H1 (cell line): ENCODE results near the gene SSX2IP. TPM values are rescaled to one million over a fixed set of nuclear protein-coding genes. Genes with fewer than 3 reads are reported as not detected.

Source experiments
- CTCF ChIA-PET: fragments of 300-600 bp; sonication (Branson Sonifier 250); formaldehyde crosslinking; loops from one replicate; lab custom pipeline; 2021; ENCODE audit not compliant: partially characterized antibody; lab: Charles Lee
- POLR2A ChIA-PET: fragments of 300-600 bp; sonication (Branson Sonifier 250); formaldehyde crosslinking; loops from one replicate; lab custom pipeline; 2021; ENCODE audit warnings: inconsistent platforms; ENCODE audit not compliant: partially characterized antibody; lab: Charles Lee
- DNase-seq, 2 experiments: peaks; one replicate each; pipeline versions ENCODE4 v3.0.0 to v3.0.0-alpha.2; 2010 to 2022; ENCODE audit warnings: low spot score in 2 of 2, low read depth in 1 of 2, mixed read lengths in 1 of 2
- FAIRE-seq: peaks from 2 replicates; lab custom pipeline; 2011; peaks lifted over from hg19 to GRCh38; lab: Jason Lieb, UNC
- H2AFZ ChIP-seq: 2 replicates; pipeline ENCODE4 v1.8.1; 2012; ENCODE audit warnings: low read length, inconsistent platforms
- H2AK5ac ChIP-seq: 2 replicates; pipeline ENCODE4 v1.6.1; 2013; ENCODE audit warnings: low read depth, low read length
- H2BK120ac ChIP-seq: replicated peaks from 2 replicates; pipeline ENCODE3; 2013; ENCODE audit warnings: low read depth, low read length, inconsistent platforms
- H2BK12ac ChIP-seq: 2 replicates; pipeline ENCODE4 v1.6.1; 2013; ENCODE audit warnings: low read depth, low read length
- H2BK15ac ChIP-seq: 2 replicates; pipeline ENCODE4 v1.6.1; 2013; ENCODE audit warnings: low read length
- H2BK20ac ChIP-seq: 2 replicates; pipeline ENCODE4 v1.6.1; 2013; ENCODE audit warnings: low read length
- H2BK5ac ChIP-seq: 2 replicates; pipeline ENCODE4 v1.6.1; 2013; ENCODE audit warnings: low read depth, low read length
- H3K14ac ChIP-seq: 2 replicates; pipeline ENCODE4 v1.6.1; 2013; ENCODE audit warnings: inconsistent platforms; ENCODE audit not compliant: insufficient read length
- H3K18ac ChIP-seq: 2 replicates; pipeline ENCODE4 v1.6.1; 2013; ENCODE audit warnings: low read length; ENCODE audit errors: extremely low read depth
- H3K23ac ChIP-seq: 2 replicates; pipeline ENCODE4 v1.6.1; 2013; ENCODE audit warnings: inconsistent platforms; ENCODE audit not compliant: insufficient read length
- H3K23me2 ChIP-seq: 2 replicates; pipeline ENCODE4 v1.6.1; 2013; ENCODE audit warnings: low read depth, low read length
- H3K27ac ChIP-seq: 2 replicates; pipeline ENCODE4 v1.6.1; 2011; ENCODE audit warnings: low read depth, low read length, inconsistent platforms
- H3K27me3 ChIP-seq, 4 experiments: replicated peaks in 1 of 4; 1 replicate in 1 of 4; 2 replicates in 3 of 4; pipeline versions ENCODE4 v1.6.1 to v1.8.1; 2011 to 2013; ENCODE audit warnings: low read length in 3 of 4, mild to moderate bottlenecking in 3 of 4, inconsistent platforms in 2 of 4, mixed read lengths in 2 of 4, moderate library complexity in 1 of 4; ENCODE audit not compliant: control insufficient read depth in 3 of 4, insufficient read depth in 3 of 4; ENCODE audit errors: extremely low read depth in 1 of 4
- H3K36me3 ChIP-seq, 4 experiments: 2 replicates each; pipeline versions ENCODE4 v1.6.1 to v1.8.1; 2011 to 2013; ENCODE audit warnings: mild to moderate bottlenecking in 4 of 4, low read length in 3 of 4, moderate library complexity in 2 of 4, control low read depth in 1 of 4, inconsistent platforms in 1 of 4; ENCODE audit not compliant: insufficient read depth in 4 of 4, control insufficient read depth in 2 of 4
- H3K4ac ChIP-seq: replicated peaks from 2 replicates; pipeline ENCODE3; 2013; ENCODE audit warnings: low read length, low read depth, mixed read lengths, inconsistent platforms; ENCODE audit not compliant: insufficient read length
- H3K4me1 ChIP-seq, 4 experiments: replicated peaks in 1 of 4; 1 replicate in 1 of 4; 2 replicates in 3 of 4; pipeline versions ENCODE4 v1.6.1 to v1.8.1; 2011 to 2013; ENCODE audit warnings: low read length in 3 of 4, inconsistent platforms in 2 of 4, mixed read lengths in 1 of 4; ENCODE audit not compliant: insufficient read depth in 4 of 4, control insufficient read depth in 3 of 4
- H3K4me2 ChIP-seq, 2 experiments: 2 replicates each; pipeline versions ENCODE4 v1.6.1 to v1.8.1; 2011 to 2013; ENCODE audit warnings: low read depth in 2 of 2, low read length in 2 of 2, control low read depth in 1 of 2, inconsistent platforms in 1 of 2, mild to moderate bottlenecking in 1 of 2; ENCODE audit not compliant: insufficient read depth in 1 of 2
- H3K4me3 ChIP-seq, 4 experiments: fragments of 200-600, 300-600 bp in 1 of 4; sonication (generic), shearing (Covaris generic), sonication (Bioruptor Twin) in 1 of 4; 2 replicates each; pipeline versions ENCODE4 v1.5.1 to v1.8.1; 2011 to 2016; ENCODE audit warnings: low read length in 4 of 4, low read depth in 3 of 4, control low read depth in 2 of 4, inconsistent platforms in 2 of 4, mild to moderate bottlenecking in 2 of 4, mixed read lengths in 1 of 4, moderate library complexity in 1 of 4; ENCODE audit not compliant: insufficient read depth in 2 of 4; ENCODE audit errors: extremely low read depth in 1 of 4
- H3K56ac ChIP-seq: replicated peaks from 2 replicates; pipeline ENCODE3; 2013; ENCODE audit warnings: low read depth, mild to moderate bottlenecking, mixed read lengths, low read length, inconsistent platforms; ENCODE audit not compliant: insufficient read length
- H3K79me1 ChIP-seq: 2 replicates; pipeline ENCODE4 v1.6.1; 2013; ENCODE audit warnings: low read depth, low read length, control low read depth
- H3K79me2 ChIP-seq, 2 experiments: 2 replicates each; pipeline versions ENCODE4 v1.6.1 to v1.8.1; 2012 to 2013; ENCODE audit warnings: low read length in 2 of 2, mild to moderate bottlenecking in 2 of 2, inconsistent platforms in 1 of 2; ENCODE audit not compliant: insufficient read depth in 2 of 2, control insufficient read depth in 1 of 2
- H3K9ac ChIP-seq, 4 experiments: replicated peaks in 1 of 4; 1 replicate in 1 of 4; 2 replicates in 3 of 4; pipeline versions ENCODE4 v1.6.1 to v1.8.1; 2011 to 2013; ENCODE audit warnings: low read depth in 3 of 4, low read length in 3 of 4, control low read depth in 2 of 4, mild to moderate bottlenecking in 2 of 4, moderate library complexity in 2 of 4, inconsistent platforms in 1 of 4; ENCODE audit errors: extremely low read depth in 1 of 4
- H3K9me3 ChIP-seq, 2 experiments: 2 replicates each; pipeline versions ENCODE4 v1.6.1 to v1.8.1; 2012 to 2013; ENCODE audit warnings: mild to moderate bottlenecking in 2 of 2, moderate library complexity in 2 of 2, control low read depth in 1 of 2, inconsistent platforms in 1 of 2, low read depth in 1 of 2, low read length in 1 of 2, mixed read lengths in 1 of 2; ENCODE audit not compliant: insufficient read depth in 2 of 2
- H4K20me1 ChIP-seq, 2 experiments: replicated peaks in 1 of 2; 2 replicates each; pipeline versions ENCODE3 to v1.8.1; 2011 to 2013; ENCODE audit warnings: inconsistent platforms in 2 of 2, low read length in 2 of 2, mild to moderate bottlenecking in 1 of 2; ENCODE audit not compliant: insufficient read depth in 2 of 2, control insufficient read depth in 1 of 2
- H4K5ac ChIP-seq: 2 replicates; pipeline ENCODE4 v1.6.1; 2013; ENCODE audit warnings: low read length, low read depth, mixed read lengths, inconsistent platforms; ENCODE audit not compliant: insufficient read length
- H4K8ac ChIP-seq: 2 replicates; pipeline ENCODE4 v1.8.0; 2013; ENCODE audit warnings: mild to moderate bottlenecking, moderate library complexity, low read length, inconsistent platforms; ENCODE audit not compliant: insufficient read depth; ENCODE audit errors: extremely low read depth
- H4K91ac ChIP-seq: replicated peaks from 2 replicates; pipeline ENCODE3; 2013; ENCODE audit warnings: low read length, mixed read lengths, inconsistent platforms; ENCODE audit not compliant: insufficient read length
- CBX8 ChIP-seq: fragments of 300-800, 300-1000 bp; sonication (generic); IDR thresholded peaks from 2 replicates; pipeline ENCODE4 v1.7.1; 2016; ENCODE audit warnings: low read depth, low read length, borderline replicate concordance
- CTCF ChIP-seq, 3 experiments: IDR thresholded peaks; 1 replicate in 2 of 3; 2 replicates in 1 of 3; pipeline versions ENCODE4 v1.5.1 to v1.6.1; 2011; ENCODE audit warnings: low read length in 3 of 3, mild to moderate bottlenecking in 3 of 3, inconsistent platforms in 2 of 3, low read depth in 1 of 3, moderate library complexity in 1 of 3; ENCODE audit not compliant: insufficient read depth in 1 of 3; ENCODE audit errors: control extremely low read depth in 1 of 3
- GTF2F1 ChIP-seq: IDR thresholded peaks from 2 replicates; pipeline ENCODE4 v1.6.1; 2012; ENCODE audit warnings: low read depth, low read length, improper control_type of control experiment, borderline replicate concordance
- RAD21 ChIP-seq, 2 experiments: IDR thresholded peaks in 1 of 2; conservative IDR thresholded peaks in 1 of 2; 2 replicates each; pipeline ENCODE4 v1.6.1; 2011; ENCODE audit warnings: low read depth in 2 of 2, low read length in 2 of 2, improper control_type of control experiment in 1 of 2, inconsistent platforms in 1 of 2, mild to moderate bottlenecking in 1 of 2, moderate library complexity in 1 of 2
- SP2 ChIP-seq: IDR thresholded peaks from 2 replicates; pipeline ENCODE4 v1.6.1; 2012; ENCODE audit warnings: mild to moderate bottlenecking, low read length, inconsistent platforms
- WGBS, 2 experiments: shearing (Covaris generic) in 1 of 2; methylation state at CpG; one replicate each; pipeline versions ENCODE4 v1.1.6 to v1.1.7; 2013 to 2015; ENCODE audit warnings: low lambda C conversion rate in 2 of 2, mixed read lengths in 2 of 2, inconsistent platforms in 1 of 2, low coverage in 1 of 2, missing lambda C conversion rate in 1 of 2; ENCODE audit not compliant: insufficient replicate concordance in 2 of 2, insufficient coverage in 1 of 2, insufficient read length in 1 of 2; ENCODE audit errors: extremely low coverage in 1 of 2, missing lambda C conversion rate in 1 of 2; 5-methylcytosine and 5-hydroxymethylcytosine counted together
- polyA plus RNA-seq, 7 experiments: library from polyadenylated mRNA; depleted of rRNA in 3 of 7; stranded (reverse) in 5 of 7; unstranded in 2 of 7; fragments of >200 nt in 5 of 7; fragments of 200-250 nt in 2 of 7; gene quantifications; 1 replicate in 5 of 7; 2 replicates in 1 of 7; 4 replicates in 1 of 7; pipeline versions ENCODE4 v1.2.1 to v1.2.3, GENCODE V29; 2011 to 2013; ENCODE audit warnings: missing spikeins in 2 of 7, mixed read lengths in 2 of 7
- total RNA-seq: library from RNA; stranded (reverse); fragmentation: NEBNext Ultra II Directional; extraction: Animal tissue kit (Norgen Biotek cat#: 25700); gene quantifications from 2 replicates; pipeline ENCODE4 v1.2.1, GENCODE V29; 2021

Gene SSX2IP
- total and polyA plus RNA-seq, 2 of the 8 experiments (the other 6 are each of a cell fraction or from before 2014, with no cell fraction given), result 4.0 to 31.3 TPM

GRCh38 chr1:84653130-84653677, 37.1 kb downstream of the SSX2IP start:
- H3K23me2 ChIP-seq, result no peaks in the 10 kb centered on the region
- H3K27me3 ChIP-seq, result no peaks in the 10 kb centered on the region
- H4K5ac ChIP-seq, result no peak overlapping the region
- peaks cover 0 to 49% (median 12%) of the 10 kb centered on the region in 4 experiments; a peak in 7 of 8 replicates for H3K36me3 ChIP-seq
- no peaks in the 10 kb centered on the region for H3K9me3 ChIP-seq
- no peak overlapping the region for H3K9ac ChIP-seq
- TF ChIP-seq GTF2F1, result no peak
- peak in 1 of 2 experiments; percentile 21; a peak in 2 of 4 replicates for TF ChIP-seq RAD21 (IDR thresholded peaks at IDR 0.05 in 1 of 2, conservative IDR thresholded peaks at IDR 0.05 in 1 of 2; ENCODE audit: low read depth in 2 of 2, low read length in 2 of 2)
- TF ChIP-seq CTCF (IDR thresholded peaks at IDR 0.05; ENCODE audit: control extremely low read depth in 1 of 3, insufficient read depth in 1 of 3, low read depth in 1 of 3, low read length in 3 of 3), result peak in 1 of 3 experiments; percentile 10; a peak in 2 of 4 replicates
- TF ChIP-seq CBX8, result no peak
- no peak for TF ChIP-seq SP2
- ChIA-PET POLR2A (interaction anchor here (1.1 kb wide), 1 partner anchor 10 kb away, joined by 3 read pairs; no protein-coding TSS in a partner anchor), CTCF (interaction anchor here (2.2 to 2.6 kb wide), 2 partner anchors 10 to 71 kb away, joined by 6 to 7 read pairs; no protein-coding TSS in a partner anchor)
- H3K14ac ChIP-seq, result no peak overlapping the region
- no peak overlapping the region for H2AK5ac ChIP-seq
- DNase-seq (no peak), FAIRE-seq (no peak)
- 92% methylated on average over 2 of the region's 2 CpGs; no CpG with 5 or more reads in 1 of the 2 experiments for WGBS, 2 experiments
- no peak overlapping the region for H2BK120ac ChIP-seq
- no peak overlapping the region for H3K4ac ChIP-seq
- no peaks in the 10 kb centered on the region for H3K79me1 ChIP-seq
- no peaks in the 10 kb centered on the region for H3K4me1 ChIP-seq
- H3K56ac ChIP-seq, result no peak overlapping the region
- no peak overlapping the region for H4K8ac ChIP-seq
- no peak overlapping the region for H2BK5ac ChIP-seq
- H3K4me3 ChIP-seq, result no peak overlapping the region
- no peak overlapping the region for H2BK15ac ChIP-seq
- no peak overlapping the region for H2BK20ac ChIP-seq
- no peak overlapping the region for H3K23ac ChIP-seq
- no peaks in the 10 kb centered on the region for H3K79me2 ChIP-seq
- no peak overlapping the region for H3K27ac ChIP-seq
- no peak overlapping the region for H2BK12ac ChIP-seq
- H3K18ac ChIP-seq, result no peak overlapping the region
- H4K20me1 ChIP-seq, result peaks cover 0 to 1% of the 10 kb centered on the region in 2 experiments
- H2AFZ ChIP-seq, result no peak overlapping the region
- H4K91ac ChIP-seq, result no peak overlapping the region
- no peak overlapping the region for H3K4me2 ChIP-seq
